CD4-positive, alpha-beta T cell treated with Interleukin-17A for 4 hours (primary cell): ENCODE results near the gene FOSL1.

Experiments used
- DNase-seq: peaks from one replicate; pipeline ENCODE4 v3.0.0-alpha.2; 2020; ENCODE audit warnings: mixed read lengths

The FOSL1 gene

DNA sequence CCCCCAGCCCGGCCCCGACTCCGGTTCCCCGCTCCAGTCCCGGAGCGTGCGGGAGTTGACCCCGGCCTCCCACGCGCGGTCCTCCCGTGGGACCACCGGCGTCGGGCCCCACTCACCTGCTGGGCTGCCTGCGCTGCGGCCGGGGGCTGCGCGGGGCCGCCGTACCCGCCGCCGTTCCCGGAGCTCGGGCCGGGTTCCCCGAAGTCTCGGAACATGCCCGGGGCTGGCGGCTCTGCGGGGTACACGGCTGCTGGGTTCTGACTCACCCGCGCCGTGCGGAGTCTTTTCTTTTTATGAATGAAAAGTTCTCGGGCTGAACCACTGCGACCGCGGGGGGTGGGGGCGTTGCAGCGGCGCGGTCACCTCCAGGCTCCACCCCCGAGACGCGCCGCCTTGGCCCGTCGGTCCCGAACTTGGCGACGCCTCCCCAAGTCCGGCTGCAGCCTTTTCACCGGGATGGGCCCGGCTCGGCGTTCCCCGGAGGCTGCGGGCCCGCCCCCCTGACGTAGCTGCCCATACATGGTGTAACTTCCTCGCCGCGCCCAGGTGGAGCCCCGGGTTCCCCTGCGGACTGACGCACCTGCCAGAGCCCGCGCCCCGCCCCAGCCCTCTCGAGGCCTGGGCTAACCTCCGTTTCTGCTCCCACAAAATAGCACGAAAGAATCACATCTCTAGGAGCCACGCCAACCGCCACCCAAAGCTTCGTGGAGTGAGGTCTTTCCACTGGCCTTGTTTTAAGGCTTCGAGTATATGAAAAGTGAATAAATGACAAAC, at the start of gene FOSL1:
Gene FOSL1 (minus strand): TSS at position 264 of the 774 bp plus-strand sequence. CDS start 49 bp downstream, at position 215.
- peak; percentile 95 for DNase-seq

DNA sequence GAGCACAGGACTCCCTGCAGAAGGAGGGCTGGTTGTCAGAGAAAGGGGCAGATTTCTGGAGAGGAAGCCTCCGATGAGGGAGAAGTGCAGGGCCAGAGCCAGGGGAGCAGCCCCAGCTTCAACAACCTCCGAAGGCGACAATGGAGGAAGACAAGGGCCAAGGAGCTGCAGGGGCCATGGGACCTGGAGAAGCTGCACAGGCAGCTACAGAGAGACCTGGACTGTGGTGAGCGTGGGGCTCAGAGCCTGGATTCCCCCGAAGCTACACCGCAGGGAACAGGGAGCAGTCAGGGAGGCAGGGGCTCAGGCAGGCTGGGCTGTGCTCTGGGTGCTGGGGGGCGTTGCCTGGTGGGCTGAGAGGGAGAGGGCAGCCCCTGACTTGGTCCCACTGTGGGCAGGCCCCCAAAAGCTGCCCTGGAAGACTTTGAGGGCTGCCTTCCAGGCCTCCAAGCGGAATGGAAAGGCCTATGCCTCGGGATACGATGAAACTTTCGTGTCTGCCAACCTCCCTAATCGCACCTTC, 47.5 kb upstream of the FOSL1 start:
- DNase-seq: no peak

DNA sequence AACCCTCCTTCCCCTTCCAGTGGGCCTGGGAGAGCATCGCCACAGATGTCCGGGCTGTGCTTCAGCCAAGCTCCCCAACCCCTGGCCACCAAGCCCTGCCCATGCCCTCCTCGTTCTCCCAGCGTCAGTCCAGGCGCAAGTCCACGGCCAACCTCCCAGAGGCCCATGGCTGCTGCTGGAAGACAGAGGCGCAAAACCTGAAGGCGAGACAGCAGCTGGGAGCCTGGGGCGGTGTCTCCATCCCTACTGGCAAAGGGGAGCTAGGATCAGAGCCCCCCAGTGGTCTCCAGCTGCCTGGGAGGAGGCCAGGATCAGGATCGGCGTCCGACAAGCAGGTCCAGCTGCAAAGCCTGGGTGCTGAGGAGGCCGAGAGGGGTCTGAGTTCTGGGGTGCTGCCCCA, 46.9 kb upstream of the FOSL1 start:
- no peak for DNase-seq

DNA sequence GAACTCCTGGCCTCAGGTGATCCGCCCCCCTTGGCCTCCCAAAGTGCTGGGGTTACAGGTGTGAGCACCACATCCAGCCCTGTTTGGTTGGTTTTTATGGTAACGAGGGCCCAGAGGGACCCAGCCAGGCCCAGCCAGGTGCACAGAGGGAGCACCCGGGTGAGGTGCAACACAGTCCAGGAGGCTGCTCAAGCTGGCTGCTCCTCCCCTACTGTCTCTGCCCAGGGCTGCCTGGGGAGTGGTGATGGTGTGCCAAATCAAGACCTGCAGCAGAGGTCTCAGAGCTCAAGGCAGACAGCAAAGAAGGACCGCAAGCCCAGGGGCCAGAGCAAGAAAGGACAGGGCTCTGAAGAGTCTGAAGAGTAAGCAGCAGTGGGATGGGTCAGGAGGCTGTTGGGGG, 46.5 kb upstream of the FOSL1 start:
- no peak for DNase-seq

DNA sequence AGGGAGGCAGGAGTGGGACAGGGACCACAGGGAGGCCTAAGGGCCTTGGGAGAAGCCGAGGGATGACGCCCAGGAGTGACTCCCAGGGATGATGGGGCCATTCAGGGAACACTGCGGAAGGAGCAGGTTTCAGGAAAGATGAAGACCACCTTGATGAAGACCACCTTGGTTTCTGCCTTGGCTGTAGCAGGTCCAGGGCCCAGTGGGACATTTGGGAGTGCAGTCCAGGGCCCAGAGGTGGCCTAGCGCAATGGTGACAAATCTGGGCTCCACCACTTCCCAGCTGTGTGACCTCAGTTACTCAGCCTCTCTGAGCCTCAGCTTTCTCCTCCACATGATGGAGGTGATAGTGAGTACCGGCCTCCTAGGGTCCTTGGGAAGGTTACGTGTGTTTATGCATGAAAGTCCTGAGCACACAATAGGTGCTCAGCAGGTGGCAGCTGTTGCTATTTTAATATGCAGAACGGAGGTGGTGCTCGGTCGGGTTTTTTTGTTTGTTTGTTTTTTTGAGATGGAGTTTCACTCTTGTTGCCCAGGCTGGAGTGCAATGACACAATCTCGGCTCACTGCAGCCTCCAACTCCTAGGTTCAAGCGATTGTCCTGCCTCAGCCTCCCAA, 45.9 kb upstream of the FOSL1 start:
- DNase-seq: no peak

DNA sequence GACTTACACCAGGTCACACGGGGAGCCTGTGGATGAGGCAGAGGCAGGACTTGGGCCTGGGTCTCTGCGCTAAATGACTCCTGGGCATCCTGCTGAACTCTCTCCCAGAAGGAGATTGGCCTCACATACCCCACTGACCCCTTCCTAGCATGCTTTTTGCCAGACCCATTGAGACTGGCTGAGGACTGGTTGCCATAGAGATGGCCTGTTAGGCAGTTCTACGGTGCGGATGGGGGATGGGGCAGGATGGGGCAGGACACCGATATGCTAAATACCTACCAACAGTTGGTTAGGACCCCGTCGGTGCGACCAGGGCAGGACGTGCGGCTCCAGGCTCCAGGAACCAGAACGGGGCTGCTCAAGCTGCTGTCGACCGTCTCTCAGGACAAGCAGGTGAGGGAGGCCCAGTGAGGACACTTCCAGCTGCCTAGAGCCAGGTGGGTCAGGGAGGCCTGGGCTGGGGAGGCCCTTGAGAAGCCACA, 45.3 kb upstream of the FOSL1 start, which contains the start of gene TSGA10IP:
Gene TSGA10IP (plus strand): TSS at position 51 of the 482 bp plus-strand sequence. CDS start 196 bp downstream, at position 247.
- no peak for DNase-seq

DNA sequence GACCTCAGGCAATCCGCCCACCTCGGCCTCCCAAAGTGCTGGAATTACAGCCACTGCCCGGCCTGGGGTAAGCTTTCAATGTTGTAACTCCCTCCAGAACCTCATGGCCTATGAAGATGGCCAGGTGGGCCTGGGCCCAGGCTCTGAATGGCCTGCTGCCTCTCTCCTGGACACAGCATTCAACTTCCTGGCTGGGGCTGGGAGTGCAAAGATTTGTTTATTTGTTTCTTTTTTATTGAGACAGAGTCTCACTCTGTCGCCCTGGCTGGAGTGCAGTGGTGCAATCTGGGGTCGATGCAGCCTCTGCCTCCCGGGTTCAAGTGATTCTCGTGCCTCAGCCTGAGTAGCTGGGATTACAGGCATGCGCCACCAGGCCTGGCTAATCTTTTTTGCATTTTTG, 44.6 kb upstream of the FOSL1 start:
- DNase-seq: no peak

DNA sequence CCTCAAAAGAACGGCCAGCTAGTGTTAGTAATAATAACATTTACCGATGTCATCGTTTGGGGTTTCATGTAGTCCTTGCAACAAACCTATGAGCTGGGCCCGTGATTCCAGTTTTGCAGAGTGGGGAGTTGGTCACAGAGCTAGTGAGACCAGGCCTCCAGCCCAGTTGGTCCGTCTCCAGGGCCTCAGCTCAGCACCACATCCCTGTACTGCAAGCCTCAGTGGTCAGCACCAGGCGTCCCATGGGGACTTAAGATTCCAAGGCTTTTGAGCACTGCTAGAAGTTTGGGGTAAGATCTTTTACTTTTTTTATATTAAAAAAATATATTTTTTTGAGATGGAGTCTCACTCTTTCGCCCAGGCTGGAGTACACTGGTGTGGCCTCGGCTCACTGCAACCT, 44.0 kb upstream of the FOSL1 start:
- DNase-seq: no peak

DNA sequence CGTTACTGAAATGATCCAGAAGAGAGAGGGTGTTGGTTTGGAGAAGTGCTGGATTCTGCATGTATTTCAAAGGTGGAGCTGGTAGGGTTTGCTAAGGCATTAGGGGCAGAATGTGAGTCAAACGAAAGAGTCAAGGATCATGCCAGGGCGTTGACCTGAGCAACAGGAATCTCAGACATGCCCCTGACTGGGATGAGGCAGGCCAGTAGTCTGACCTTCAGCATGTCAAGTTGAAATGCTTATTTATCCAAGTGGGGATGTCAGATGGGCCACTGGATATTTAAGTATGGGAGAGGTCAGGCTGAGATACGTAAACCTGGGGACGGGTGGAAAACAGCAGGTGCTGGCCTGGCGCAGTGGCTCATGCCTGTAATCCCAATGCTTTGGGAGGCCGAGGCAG, 42.3 kb upstream of the FOSL1 start:
- DNase-seq: no peak

DNA sequence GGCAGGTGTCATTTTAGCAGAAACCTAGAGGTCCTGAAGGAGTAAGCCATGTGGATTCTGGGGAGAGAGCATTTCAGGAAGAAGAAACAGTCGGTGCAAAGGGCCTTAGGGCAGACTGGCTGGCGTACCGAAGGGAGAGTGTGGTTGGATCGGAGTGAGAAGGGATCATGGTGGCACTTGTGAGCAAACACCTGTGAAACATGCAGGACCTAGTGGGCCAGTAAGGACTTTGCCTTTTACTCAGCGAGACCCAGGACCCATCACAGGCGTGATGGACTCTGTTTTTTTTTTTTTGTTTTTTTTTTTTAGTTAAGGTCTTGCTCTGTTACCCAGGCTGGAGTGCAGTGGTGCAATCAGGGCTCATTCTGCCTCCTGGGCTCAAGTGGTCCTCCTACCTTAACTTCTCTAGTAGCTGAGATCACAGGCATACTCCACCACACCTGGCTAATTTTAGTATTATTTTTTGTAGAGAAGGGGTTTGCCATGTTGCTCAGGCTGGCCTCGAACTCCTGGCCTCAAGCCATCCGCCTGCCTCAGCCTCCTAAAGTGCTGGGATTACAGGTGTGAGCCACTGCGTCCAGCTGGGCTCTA, 41.6 kb upstream of the FOSL1 start:
- no peak for DNase-seq

DNA sequence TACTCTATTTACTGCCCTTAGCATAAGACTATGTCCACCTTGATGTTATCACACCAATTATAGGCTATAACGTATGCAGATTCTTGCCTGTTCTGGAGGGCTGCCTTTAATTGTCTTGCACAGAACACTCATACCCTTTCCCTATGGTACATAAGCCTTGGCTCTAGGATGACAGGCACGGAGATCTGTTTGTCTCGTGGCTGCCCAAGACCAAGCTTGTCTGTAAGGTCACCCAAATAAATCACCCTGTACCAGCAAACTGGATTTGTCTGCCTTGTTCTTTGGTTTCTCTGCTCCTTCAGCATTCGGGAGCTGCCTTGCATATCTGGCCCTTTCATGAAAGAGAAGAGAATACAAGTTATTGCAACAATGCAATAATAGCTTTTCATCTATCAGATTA, 37.6 kb upstream of the FOSL1 start:
- no peak for DNase-seq

DNA sequence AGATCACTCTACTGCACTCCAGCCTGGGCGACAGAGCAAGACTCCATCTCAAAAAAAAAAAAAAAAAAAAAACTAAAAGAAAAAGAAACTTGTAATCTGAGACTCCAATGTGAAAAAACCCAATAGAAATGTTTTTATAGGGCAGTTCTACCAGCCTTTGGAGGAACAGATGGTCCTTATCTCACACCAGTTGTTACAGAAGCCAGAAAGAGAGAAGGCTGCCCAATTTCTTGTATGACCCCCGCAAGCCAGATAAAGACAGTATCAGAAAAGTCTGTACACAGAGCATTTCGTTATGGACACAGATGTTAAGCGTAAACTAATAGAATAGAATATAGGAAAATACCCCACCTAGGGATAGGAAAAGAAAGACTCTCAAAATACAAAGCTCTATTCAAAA, 33.8 kb upstream of the FOSL1 start:
- no peak for DNase-seq

DNA sequence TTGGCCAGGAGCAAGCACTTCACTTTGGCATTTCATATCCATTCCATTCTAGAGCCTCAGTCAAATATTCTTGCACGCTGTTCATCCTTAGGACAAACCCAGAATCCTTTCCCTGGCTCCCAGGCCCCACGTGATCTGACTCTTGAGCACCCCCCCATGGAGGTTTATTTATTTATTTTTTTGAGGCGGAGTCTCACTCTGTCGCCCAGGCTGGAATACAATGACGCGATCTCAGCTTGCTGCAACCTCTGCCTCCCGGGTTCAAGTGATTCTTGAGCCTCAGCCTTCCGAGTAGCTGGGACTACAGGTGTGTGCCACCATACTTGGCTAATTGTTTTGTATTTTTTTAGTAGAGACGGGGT, 32.4 kb upstream of the FOSL1 start:
- no peak for DNase-seq

DNA sequence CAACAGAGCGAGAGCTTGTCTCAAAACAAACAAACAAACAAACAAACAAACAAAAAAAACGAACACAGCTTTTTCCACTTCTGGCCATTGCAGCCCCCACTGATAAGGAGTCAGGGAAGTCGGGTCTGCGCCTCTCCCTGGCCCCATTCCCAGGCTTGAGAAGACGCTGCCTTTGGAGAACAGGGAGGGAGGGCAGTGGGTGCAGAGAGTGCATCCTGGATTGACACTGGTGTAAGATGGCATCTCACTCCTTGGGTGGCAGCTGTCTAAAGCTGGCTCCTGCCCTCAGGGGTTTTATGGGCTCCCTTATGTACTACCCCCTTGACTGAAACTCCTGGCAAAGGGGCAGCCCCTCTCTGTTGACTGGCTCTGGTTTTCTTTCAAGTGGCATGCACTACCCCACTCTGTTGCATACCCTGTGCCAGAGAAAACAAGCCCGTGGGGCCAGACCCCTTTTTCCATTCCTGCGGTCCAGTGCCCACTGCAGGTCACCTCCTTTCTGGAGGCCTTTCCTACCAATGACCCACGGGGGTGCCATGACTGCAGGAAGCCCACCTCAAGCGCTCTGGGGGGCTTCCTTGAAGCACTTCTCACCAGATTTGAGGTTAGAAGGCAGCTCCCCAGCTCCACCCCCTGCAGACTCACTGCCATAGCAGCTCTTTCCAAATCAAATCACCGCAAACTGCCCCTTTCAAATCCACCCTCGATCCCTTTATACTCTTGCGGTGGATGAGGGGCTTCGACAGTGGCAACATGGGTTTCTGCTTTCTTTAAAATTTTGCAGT, 31.8 kb upstream of the FOSL1 start:
- DNase-seq: no peak

DNA sequence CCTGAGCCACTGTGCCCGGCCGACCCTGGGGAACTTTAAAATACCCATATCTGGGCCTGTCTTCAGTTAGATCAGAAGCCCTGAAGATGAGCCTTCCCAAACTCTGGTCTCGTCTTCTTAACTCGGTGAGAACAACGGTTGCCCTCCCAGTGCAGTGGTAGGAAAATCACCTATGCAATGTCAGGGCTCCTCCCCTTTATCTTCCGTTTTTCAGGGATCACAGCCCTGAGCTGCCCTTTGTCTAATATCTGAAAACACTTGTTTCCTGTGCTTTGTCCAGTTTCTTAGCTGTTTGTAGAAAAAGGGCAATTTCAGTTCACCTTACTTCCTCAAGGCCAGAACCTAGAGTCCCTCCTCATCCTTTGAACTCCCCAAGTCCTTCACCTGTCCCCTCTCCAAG, 28.5 kb upstream of the FOSL1 start:
- DNase-seq: peak; percentile 17

DNA sequence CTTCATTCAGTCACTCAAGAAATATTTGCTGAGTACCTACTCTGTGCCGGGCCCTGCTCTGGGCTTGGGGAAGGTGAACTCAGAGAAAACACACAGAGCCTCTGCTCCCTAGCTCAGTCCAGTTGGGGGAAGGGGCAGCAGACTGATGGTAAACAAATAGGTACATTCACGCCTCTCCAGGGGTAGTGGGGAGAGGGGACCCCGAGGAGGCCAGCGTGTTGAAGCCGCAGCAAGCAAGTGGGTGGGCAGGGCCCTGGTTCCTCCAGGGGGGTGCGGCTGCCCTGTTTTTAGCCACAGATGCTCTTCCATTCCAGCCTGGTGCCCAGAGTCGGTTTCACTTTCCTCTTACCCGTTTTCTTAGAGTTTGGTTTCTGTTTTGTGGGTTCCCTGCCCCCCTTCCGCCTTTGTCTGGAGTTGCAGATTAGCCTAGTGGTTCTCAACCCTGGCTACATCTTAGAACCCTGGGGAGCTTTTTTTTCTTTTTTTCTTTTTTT, 27.8 kb upstream of the FOSL1 start:
- peak; percentile 87 for DNase-seq

DNA sequence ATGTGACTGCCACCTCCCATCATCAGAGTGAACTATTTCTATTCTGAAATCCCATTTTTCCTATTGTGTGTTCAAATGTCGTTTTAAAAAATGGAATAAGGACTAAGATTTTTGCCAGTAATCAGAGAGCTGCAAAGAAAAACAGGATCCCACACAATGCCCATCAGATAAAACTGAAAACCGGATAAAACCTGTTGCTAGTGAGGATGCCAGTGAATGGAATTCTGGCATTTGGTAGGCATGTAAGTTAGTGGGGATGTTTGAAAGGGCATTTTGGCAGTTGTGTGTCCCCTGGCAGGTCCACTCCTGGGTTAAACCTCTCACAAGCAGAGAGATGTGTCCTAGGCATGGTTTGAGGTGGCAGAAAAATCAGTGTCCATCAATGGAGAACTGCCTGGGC, 25.2 kb upstream of the FOSL1 start:
- no peak for DNase-seq

DNA sequence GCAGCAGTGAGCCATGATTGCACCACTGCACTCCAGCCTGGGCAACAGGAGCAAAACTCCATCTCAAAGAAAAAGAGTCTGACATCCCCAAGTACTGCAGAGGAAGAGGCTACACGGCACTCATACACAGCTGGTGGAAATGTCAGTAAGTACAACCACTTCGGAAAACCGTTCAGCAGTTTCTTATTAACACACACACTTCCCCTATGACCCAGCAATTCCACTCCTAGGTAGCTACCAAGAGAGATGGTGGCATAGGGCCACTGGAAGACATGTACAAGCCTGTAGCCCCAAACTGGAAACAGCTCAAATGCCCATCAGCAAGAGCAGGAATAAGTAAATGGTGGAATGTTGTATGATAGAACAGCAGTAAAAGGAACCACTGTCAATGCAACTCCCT, 22.4 kb upstream of the FOSL1 start:
- no peak for DNase-seq

DNA sequence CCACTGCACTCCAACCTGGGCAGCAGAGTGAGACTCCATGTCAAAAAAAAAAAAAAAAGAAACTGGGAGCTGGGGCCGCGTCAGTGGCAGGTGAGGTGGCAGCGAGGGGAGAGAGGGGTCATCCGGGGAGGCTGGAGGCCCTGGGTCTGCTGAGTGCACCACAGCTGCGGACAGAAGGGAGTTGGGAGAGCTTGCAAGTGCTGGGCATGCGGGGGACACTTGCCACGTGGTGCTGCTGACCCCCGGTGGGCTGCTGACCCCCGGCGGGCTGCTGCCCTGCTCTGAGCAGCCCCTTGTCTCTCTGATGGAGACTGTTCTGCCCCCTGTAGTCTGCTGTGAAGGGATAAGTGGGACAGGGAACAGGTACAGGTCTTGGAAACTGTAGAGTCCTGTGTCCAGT, 21.7 kb upstream of the FOSL1 start:
- no peak for DNase-seq

DNA sequence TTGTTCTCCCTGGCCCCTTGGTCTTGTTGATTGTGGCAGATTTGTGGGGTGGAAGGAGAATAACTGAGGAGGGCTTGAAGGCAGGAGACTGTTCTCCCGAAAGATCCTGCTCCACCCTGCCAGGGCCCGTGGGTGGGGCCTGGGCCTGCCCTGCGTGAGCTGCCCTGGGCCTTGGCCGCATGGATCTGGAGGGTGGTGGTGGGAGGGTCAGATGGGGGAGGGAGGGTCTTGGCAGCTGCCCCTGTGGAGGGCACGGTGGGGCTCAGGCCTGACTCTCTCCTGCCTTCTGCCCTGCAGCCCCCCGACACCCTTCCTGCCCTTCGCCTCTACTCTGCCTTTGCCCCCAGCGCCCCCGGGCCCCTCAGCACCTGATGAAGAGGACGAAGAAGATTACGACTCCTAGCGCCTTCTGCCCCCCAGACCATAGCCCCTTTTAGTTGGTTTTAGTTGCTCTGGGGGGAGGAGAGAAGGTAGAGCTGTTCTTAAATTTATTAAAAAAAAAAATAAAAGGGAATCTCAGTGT, 20.9 kb upstream of the FOSL1 start:
- DNase-seq: no peak

DNA sequence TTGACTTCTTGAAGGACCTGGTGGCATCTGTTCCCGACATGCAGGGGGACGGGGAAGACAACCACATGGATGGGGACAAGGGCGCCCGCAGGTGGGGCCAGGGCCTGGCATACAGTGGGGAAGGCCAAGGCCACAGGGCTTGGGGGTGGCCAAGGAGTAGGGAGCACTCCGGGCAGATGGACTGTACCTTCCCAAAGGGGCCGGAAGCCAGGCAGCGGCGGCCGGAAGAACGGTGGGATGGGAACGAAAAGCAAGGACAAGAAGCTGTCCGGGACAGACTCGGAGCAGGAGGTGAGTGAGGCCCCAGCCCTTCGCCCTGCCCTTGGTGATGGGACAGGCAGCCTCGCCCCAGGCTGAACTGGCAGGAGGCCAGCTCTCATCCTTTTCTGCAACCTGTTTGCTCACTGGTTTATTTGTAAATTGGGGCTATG, 20.2 kb upstream of the FOSL1 start:
- no peak for DNase-seq

DNA sequence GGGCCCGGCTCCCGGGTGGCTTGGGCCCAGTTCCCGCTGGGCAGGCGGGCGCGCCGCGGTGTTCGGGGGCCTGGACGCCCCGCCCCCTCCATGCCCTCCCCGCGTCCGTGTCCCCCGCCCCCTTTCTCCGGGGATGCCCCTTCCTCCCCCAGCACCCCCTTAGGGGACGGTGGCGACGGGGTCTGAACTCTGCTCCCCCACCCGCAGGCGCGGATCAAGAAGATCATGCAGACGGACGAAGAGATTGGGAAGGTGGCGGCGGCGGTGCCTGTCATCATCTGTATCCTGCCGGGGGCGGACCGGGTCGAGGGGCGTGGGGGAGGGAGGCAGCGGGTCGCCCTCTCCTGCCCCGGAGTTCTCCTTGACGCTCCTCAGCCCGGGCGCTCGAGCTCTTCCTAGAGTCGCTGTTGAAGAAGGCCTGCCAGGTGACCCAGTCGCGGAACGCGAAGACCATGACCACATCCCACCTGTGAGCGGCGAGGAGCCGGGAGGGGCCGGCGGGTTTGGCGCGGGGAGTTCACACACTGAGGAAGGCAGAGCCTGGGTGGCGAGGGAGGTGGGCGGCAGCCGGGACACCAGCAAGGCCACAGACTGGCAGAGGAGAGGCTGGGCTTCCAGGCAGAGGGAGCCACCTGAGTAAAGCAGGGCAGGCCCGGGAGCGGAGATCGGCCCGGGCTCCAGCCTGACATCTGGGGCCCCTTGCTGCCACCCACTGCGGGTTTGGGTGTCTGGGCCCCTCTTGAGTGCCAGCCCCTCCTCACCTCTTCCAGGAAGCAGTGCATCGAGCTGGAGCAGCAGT, 19.6 kb upstream of the FOSL1 start:
- peak; percentile 70 for DNase-seq
